ENCODE data around the gene ZNF346.
"Not testable (repeated sequence)": the region's sequence is repeated elsewhere in the genome, so short reads cannot be mapped to it uniquely, and the experiment has no call there.

DNA sequence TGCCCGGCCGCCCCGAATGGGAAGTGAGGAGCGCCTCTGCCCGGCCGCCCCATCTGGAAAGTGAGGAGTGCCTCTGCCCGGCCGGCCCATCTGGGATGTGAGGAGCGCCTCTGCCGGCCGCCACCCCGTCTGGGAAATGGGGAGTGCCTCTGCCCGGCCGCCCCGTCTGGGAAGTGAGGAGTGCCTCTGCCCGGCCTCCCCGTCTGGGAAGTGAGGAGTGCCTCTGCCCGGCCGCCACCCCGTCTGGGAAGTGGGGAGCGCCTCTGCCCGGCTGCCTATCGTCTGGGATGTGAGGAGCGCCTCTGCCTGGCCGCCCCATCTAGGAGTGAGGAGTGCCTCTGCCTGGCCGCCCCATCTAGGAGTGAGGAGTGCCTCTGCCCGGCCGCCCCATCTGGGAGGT is 38.3 kb upstream of the ZNF346 start:
- TF ChIP-seq, protein P1, sequence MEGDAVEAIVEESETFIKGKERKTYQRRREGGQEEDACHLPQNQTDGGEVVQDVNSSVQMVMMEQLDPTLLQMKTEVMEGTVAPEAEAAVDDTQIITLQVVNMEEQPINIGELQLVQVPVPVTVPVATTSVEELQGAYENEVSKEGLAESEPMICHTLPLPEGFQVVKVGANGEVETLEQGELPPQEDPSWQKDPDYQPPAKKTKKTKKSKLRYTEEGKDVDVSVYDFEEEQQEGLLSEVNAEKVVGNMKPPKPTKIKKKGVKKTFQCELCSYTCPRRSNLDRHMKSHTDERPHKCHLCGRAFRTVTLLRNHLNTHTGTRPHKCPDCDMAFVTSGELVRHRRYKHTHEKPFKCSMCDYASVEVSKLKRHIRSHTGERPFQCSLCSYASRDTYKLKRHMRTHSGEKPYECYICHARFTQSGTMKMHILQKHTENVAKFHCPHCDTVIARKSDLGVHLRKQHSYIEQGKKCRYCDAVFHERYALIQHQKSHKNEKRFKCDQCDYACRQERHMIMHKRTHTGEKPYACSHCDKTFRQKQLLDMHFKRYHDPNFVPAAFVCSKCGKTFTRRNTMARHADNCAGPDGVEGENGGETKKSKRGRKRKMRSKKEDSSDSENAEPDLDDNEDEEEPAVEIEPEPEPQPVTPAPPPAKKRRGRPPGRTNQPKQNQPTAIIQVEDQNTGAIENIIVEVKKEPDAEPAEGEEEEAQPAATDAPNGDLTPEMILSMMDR (IDR thresholded peaks at IDR 0.05), result not testable (repeated sequence)
- not testable (repeated sequence) for TF ChIP-seq POLR2A (IDR thresholded peaks at IDR 0.05)

Data from prostate gland (tissue), 2 donors.